Uterus (tissue), 4 donors: ENCODE results near the gene THY1. TPM values are rescaled to one million over a fixed set of nuclear protein-coding genes. Genes with fewer than 3 reads are reported as not detected.
"Not testable (repeated sequence)": the region's sequence is repeated elsewhere in the genome, so short reads cannot be mapped to it uniquely, and the experiment has no call there.

Experiments used
- DNase-seq, 2 donors: peaks; one replicate each; pipeline ENCODE4 v3.0.0-alpha.2; 2019 to 2020
- H3K27ac ChIP-seq, 2 donors: fragments of 200-600 bp; sonication (generic); 1 replicate in 1 of 2; 2 replicates in 1 of 2; pipeline ENCODE4 v1.5.1; 2016 to 2018
- H3K27me3 ChIP-seq, 2 donors: fragments of 200-600 bp; sonication (generic); one replicate each; pipeline ENCODE4 v1.5.1; 2018 to 2019; ENCODE audit warnings: control low read depth in 1 of 2
- H3K36me3 ChIP-seq, 2 donors: fragments of 200-600 bp; sonication (generic); one replicate each; pipeline ENCODE4 v1.5.1; 2019; ENCODE audit warnings: control low read depth in 1 of 2
- H3K4me1 ChIP-seq, 2 donors: fragments of 200-600 bp; sonication (generic); one replicate each; pipeline ENCODE4 v1.5.1; 2018 to 2019; ENCODE audit warnings: control low read depth in 1 of 2
- H3K4me3 ChIP-seq, 2 donors: fragments of 200-600 bp; sonication (generic); 1 replicate in 1 of 2; 2 replicates in 1 of 2; pipeline ENCODE4 v1.5.1; 2018 to 2019; ENCODE audit warnings: mild to moderate bottlenecking in 1 of 2
- H3K9me3 ChIP-seq, 2 donors: fragments of 200-600 bp; sonication (generic); one replicate each; pipeline ENCODE4 v1.5.1; 2019; ENCODE audit warnings: control low read depth in 1 of 2
- CTCF ChIP-seq, 4 experiments: fragments of 200-600 bp in 2 of 4; fragments of 450-650 bp in 2 of 4; sonication (generic) in 2 of 4; IDR thresholded peaks; one replicate each; pipeline ENCODE4 v1.5.1; 2016 to 2019; ENCODE audit warnings: antibody characterized with exemption in 4 of 4, mild to moderate bottlenecking in 2 of 4, moderate library complexity in 1 of 4
- POLR2A ChIP-seq, 2 donors: fragments of 450-650 bp; IDR thresholded peaks; one replicate each; pipeline ENCODE4 v1.6.1; 2016; ENCODE audit warnings: antibody characterized with exemption in 2 of 2, mild to moderate bottlenecking in 1 of 2, moderate library complexity in 1 of 2
- intact Hi-C: fragments of 100-400 bp; cut with DNase I; formaldehyde crosslinking; loops from one replicate; pipeline ENCODE4 v1.15.1; 2023; ENCODE audit warnings: low total_unique reads
- total RNA-seq, 4 donors: library from RNA; depleted of rRNA in 3 of 4; stranded (reverse); fragments of >200 nt in 3 of 4; gene quantifications; one replicate each; pipeline versions ENCODE4 v1.1.0 to v1.2.4, GENCODE V29; 2014 to 2023
- donor health status: DM: yes; HTN: yes; CAD: no.

The THY1 gene
- total RNA-seq, 4 donors from 2014 or later, result 10.7 to 88.9 (median 41.3) TPM

- H3K36me3 ChIP-seq, result no peaks in the 10 kb centered on the region
- H3K4me3 ChIP-seq, result no peak overlapping the region
- H3K27ac ChIP-seq, result peak overlapping the region in 1 of 2 donors; percentile 73
- H3K9me3 ChIP-seq, result no peaks in the 10 kb centered on the region
- intact Hi-C loops, result no loop called here
- no peaks in the 10 kb centered on the region for H3K4me1 ChIP-seq
- no peaks in the 10 kb centered on the region for H3K27me3 ChIP-seq
- no peak for TF ChIP-seq POLR2A (IDR thresholded peaks at IDR 0.05)
- no peak for TF ChIP-seq CTCF (IDR thresholded peaks at IDR 0.05)
- DNase-seq, result no peak
These were observed 36.5 kb upstream of the THY1 start for GRCh38 chr11:119459293-119459976.

- H3K4me1 ChIP-seq, H3K4me3 ChIP-seq, H3K27me3 ChIP-seq, H3K36me3 ChIP-seq, H3K27ac ChIP-seq, DNase-seq, intact Hi-C loops, H3K9me3 ChIP-seq: not testable (repeated sequence)
These were observed 32.7 kb upstream of the THY1 start for GRCh38 chr11:119455708-119456107.

GRCh38 chr11:119455241-119455640, 32.3 kb upstream of the THY1 start:
- intact Hi-C loops, H3K4me3 ChIP-seq, H3K27ac ChIP-seq, H3K9me3 ChIP-seq, H3K27me3 ChIP-seq, H3K4me1 ChIP-seq, H3K36me3 ChIP-seq, DNase-seq: not testable (repeated sequence)

GRCh38 chr11:119453881-119454280, 30.9 kb upstream of the THY1 start:
- intact Hi-C loops, result no loop called here
- no peak for DNase-seq
- Histone ChIP-seq H3K27me3 (no peaks in the 10 kb centered on the region), H3K4me3 (no peak overlapping the region), H3K27ac (no peak overlapping the region), H3K4me1 (no peaks in the 10 kb centered on the region), H3K36me3 (no peaks in the 10 kb centered on the region), H3K9me3 (no peaks in the 10 kb centered on the region)
- TF ChIP-seq POLR2A (IDR thresholded peaks at IDR 0.05) (no peak), CTCF (IDR thresholded peaks at IDR 0.05) (no peak)

GRCh38 chr11:119450590-119451326, 27.8 kb upstream of the THY1 start:
- Histone ChIP-seq H3K36me3 (no peaks in the 10 kb centered on the region), H3K27me3 (no peaks in the 10 kb centered on the region), H3K4me1 (peaks cover 0 to 4% of the 10 kb centered on the region in 2 donors), H3K27ac (no peak overlapping the region), H3K9me3 (no peaks in the 10 kb centered on the region), H3K4me3 (no peak overlapping the region)
- no peak for DNase-seq
- intact Hi-C loops, result no loop called here
- TF ChIP-seq POLR2A (IDR thresholded peaks at IDR 0.05) (no peak), CTCF (IDR thresholded peaks at IDR 0.05) (no peak)

- TF ChIP-seq POLR2A (IDR thresholded peaks at IDR 0.05), result no peak
- TF ChIP-seq CTCF (IDR thresholded peaks at IDR 0.05), result no peak
- intact Hi-C loops, result no loop called here
- DNase-seq, result no peak
These were observed 26.5 kb upstream of the THY1 start for GRCh38 chr11:119449498-119449897.

More at GRCh38 chr11:119449498-119449897, 26.5 kb upstream of the THY1 start:
- no peaks in the 10 kb centered on the region for H3K36me3 ChIP-seq
- peaks cover 0 to 4% of the 10 kb centered on the region in 2 donors for H3K4me1 ChIP-seq
- no peaks in the 10 kb centered on the region for H3K27me3 ChIP-seq
- no peak overlapping the region for H3K27ac ChIP-seq
- H3K9me3 ChIP-seq, result no peaks in the 10 kb centered on the region
- H3K4me3 ChIP-seq, result no peak overlapping the region
